Kidney tubule cell (primary cell): ENCODE results near the gene PRKCG.
A peak's percentile ranks its signal among the peaks of the same experiment; 100 is the strongest.

Experiments used
- DNase-seq: peaks from one replicate; pipeline ENCODE4 v3.0.0-alpha.2; 2018; ENCODE audit warnings: low spot score

PRKCG gene

DNA sequence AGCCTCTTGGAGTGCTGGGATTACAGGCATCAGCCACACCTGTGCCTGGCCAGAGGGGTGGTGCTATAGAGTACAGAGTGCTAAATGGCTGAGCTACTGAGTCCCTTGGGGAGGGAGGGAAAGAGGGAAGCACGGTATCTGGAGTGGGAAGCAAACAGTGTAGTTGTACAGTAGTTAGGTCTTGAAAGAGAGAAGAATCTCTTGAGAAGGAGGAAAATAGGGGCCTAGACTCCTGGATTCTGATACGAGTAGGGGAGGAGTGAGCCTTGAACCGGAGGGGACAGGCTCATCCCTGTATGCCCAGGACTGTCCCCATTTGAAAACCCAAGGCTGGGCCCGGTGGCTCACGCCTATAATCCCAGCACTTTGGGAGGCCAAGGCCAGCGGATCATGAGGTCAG lies 9.2 kb upstream of the PRKCG start:
- no peak for DNase-seq

DNA sequence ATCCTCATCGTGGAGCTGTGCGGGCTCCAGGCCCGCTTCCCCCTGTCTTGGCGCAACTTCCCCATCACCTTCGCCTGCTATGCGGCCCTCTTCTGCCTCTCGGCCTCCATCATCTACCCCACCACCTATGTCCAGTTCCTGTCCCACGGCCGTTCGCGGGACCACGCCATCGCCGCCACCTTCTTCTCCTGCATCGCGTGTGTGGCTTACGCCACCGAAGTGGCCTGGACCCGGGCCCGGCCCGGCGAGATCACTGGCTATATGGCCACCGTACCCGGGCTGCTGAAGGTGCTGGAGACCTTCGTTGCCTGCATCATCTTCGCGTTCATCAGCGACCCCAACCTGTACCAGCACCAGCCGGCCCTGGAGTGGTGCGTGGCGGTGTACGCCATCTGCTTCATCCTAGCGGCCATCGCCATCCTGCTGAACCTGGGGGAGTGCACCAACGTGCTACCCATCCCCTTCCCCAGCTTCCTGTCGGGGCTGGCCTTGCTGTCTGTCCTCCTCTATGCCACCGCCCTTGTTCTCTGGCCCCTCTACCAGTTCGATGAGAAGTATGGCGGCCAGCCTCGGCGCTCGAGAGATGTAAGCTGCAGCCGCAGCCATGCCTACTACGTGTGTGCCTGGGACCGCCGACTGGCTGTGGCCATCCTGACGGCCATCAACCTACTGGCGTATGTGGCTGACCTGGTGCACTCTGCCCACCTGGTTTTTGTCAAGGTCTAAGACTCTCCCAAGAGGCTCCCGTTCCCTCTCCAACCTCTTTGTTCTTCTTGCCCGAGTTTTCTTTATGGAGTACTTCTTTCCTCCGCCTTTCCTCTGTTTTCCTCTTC lies 8.0 kb upstream of the PRKCG start:
- DNase-seq, result no peak

DNA sequence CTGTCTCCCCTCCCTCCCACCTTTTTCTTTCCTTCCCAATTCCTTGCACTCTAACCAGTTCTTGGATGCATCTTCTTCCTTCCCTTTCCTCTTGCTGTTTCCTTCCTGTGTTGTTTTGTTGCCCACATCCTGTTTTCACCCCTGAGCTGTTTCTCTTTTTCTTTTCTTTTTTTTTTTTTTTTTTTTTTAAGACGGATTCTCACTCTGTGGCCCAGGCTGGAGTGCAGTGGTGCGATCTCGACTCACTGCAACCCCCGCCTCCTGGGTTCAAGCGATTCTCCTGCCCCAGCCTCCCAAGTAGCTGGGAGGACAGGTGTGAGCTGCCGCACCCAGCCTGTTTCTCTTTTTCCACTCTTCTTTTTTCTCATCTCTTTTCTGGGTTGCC lies 7.4 kb upstream of the PRKCG start:
- no peak for DNase-seq

DNA sequence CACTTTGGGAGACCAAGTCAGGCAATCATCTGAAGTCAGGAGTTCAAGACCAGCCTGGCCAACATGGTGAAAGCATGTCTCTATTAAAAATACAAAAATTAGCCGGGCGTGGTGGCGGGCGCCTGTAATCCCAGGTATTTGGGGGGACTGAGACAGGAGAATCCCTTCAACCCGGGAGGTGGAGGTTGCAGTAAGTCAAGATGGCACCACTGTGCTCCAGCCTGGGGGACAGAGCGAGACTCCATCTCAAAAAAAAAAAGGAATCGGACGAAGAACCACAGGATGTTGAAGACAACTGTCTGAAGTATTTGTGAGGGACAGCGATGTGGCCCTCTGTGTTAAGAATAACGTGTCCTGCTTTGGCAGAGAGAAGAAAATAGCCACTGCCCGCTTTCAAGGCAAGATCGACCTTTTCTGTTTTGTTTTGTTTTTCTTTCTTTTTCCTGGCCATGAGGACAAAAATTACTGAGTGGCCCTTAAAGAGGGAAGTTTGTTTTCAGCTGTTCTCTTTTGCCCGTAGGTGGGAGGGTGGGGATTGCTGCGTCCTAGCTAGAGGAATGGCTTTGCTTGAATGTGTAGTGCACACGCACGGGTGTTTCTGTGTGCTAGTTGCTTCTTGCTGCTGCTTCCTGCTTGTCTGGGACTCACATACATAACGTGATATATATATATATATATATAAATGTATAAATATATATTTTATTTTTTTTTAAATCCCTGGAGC lies 6.2 kb upstream of the PRKCG start:
- no peak for DNase-seq

- DNase-seq, result no peak
These were observed 5.3 kb upstream of the PRKCG start for GRCh38 chr19:53876651-53877224.

GRCh38 chr19:53877361-53877766 lies 4.6 kb upstream of the PRKCG start:
- DNase-seq, result peak; percentile 38

GRCh38 chr19:53878776-53879139 lies 3.2 kb upstream of the PRKCG start:
- DNase-seq, result no peak

DNA sequence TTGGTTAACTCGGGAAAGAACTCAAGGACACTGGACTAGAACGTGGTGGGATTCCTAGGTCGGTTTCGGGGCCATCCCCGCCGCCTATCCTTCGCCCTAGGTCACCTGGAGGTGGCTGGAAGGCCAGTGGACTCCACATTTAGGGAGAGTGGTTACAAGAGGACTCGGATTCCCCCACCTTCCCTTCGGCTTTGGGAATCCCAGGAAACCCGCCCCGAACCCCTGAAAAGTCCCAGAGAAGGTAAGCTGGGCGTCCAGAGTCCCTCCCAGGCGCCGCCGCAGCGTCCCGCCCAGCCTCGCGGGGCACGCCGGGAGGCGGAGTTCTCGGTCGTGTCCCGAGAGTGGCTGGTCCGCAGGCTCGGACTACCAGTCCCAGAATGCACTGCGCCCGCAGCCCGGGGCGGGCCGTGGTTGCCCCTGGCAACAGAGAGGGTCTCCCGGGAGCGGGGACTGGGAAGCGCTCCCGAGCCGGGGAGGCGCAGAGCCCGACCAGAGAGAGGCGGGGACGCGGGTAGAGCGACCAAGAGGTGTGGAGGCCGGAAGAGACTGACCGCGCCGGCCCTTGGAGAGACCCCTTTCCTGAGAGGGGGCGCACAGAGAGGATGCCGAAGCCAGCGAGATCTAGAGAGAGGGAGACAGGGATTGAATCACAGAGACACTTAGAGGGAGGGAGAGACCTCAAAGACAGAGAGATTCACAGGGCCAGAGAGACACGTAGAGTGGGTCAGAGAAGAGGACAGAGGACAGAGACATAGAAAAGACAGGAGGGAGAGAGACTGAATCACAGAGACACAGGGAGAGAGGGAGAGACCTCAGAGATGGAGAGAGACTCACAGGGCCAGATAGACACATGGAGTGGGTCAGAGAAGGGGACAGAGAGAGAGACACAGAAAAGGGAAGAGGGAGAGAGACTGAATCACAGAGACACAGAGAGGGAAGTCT lies 2.6 kb upstream of the PRKCG start:
- peak; percentile 80 for DNase-seq

- DNase-seq, result no peak
These were observed 1.1 kb upstream of the PRKCG start for GRCh38 chr19:53880711-53881481.

GRCh38 chr19:53882391-53883050 lies 524 bp downstream of the PRKCG start:
- no peak for DNase-seq

DNA sequence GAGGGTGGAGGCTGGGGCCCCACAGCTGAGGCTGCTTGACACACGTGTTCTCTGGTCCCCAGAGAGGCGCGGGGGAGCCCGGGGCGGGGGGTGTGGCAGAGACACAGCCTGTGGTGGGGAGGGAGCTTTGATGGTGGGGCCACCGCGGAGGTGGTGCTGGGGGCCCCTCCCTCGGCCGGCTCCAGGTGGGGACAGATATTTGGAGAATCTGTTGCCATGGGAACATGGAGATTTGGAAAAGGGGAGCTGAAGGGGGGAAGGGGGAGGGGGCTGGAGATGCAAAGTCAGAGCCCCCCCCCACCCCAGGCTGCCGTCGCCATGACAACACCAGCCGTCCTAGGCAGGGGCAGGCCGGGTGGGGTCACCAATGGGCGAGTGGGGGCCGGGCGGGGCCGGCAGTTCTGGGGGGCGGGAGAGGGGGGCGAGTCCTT lies 1.2 kb downstream of the PRKCG start:
- no peak for DNase-seq

DNA sequence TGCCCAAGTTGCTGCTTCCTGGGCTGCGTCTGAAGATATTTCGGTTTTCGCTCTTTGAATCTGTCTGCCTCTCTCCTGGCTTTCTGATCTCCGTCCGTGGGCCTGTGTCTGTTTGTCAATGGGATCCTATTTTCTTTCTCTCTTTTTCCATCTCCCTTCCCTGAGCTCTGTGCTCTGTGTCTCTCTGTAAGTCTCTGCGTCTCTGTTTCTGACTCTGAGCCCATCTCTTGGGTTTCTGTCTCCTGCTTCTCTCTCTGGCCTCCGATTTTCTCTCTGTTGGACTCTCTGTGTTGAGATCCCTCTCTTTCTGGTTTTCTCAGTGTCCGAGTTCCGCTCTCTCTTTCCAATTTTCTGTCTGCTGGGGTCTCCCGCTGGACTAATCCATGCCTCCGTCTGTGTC lies 1.7 kb downstream of the PRKCG start:
- DNase-seq, result no peak

DNA sequence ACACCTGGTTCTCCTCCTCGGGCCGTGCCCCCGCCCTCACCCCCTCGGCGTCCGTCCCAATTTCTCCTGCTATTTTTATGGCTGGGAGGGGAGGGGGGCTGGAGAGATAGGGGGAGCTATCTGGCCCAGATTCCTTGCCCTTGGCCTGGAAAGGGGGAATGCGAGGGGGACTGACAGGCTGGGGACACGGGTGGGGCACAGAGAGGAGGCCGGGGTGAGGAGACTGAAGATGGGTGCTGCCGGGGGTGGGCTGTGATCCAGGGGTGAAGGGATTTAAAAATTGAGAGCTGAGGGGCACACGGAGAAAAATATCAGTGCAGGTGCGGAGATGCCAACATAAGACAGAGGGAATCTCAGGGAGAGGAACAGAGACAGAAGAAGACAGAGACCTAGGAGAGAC lies 2.3 kb downstream of the PRKCG start:
- DNase-seq, result no peak

DNA sequence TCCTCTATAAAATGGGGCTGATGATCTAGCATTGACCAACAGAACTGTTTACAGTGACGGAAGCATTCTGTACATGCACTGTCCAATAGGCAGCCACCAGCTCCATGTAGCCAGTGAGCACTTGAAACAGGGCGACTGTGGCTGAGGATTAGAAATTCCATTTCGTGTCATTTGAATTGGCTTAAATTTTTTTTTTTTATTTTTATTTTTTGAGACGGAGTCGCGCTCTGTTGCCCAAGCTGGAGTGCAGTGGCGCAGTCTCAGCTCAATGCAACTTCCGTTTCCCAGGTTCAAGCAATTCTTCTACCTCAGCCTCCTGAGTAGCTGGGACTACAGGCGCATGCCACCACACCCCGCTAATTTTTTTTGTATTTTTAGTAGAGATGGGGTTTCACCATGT lies 3.0 kb downstream of the PRKCG start:
- no peak for DNase-seq

- DNase-seq, result no peak
These were observed 10.4 kb downstream of the PRKCG start for GRCh38 chr19:53892301-53892980.

DNA sequence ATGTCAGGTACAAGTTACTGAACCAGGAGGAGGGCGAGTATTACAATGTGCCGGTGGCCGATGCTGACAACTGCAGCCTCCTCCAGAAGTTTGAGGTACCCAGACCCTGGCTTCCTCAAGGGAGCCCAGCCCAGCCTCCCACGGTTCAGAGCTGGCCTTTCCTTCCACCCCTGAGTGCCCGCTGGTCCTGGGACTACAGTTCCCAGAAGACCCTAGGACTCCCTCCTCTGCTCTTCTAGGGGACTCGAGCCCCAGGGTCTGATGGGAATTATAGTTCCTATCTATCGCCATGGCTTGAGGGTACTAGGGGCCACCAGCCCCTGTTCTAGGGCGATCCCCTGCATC lies 11.0 kb downstream of the PRKCG start:
- DNase-seq, result no peak

GRCh38 chr19:53894707-53895106 lies 12.7 kb downstream of the PRKCG start:
- no peak for DNase-seq

DNA sequence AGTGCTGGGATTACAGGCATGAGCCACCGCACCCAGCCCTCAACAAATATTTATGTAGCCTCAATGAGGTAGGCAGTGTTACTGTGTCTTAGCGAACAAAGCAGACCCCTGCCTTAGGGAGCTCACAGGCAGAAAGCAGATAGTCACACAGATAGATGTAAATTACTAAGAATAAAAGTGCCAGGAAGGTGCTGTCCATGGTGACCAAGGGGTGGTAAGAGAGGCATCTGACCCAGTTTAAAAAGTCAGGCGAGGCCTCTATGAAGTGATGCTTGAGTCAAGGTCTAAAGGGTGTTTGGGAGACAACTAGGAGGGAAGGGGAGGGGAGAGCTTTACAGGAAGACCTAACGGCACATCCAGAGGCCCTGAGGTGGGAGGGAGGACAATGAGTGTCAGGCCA lies 14.7 kb downstream of the PRKCG start:
- no peak for DNase-seq

DNA sequence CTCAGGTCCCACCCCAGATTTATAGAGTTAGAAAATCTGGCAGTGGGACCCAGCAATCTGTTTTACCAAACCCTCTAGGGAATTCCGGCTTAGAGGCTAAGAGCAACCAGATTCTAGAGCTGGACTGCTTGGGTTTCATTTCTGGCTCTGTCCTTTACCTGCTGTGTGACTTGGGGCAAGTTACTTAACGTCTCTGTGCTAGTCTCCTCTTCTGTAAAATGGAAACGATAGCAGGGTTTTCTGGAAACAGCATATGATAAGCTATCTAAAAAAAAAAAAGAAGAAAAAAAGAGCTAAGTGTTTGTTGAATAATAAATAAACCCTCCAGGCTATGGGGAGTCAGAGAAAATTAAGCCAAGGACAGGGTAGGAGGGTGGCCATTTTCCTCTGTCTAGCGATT lies 15.5 kb downstream of the PRKCG start:
- no peak for DNase-seq

GRCh38 chr19:53898166-53898565 lies 16.2 kb downstream of the PRKCG start:
- DNase-seq, result no peak
